MCF 10A (cell line): Measurements from ENCODE around the gene INA. TPM values are rescaled to one million over a fixed set of nuclear protein-coding genes. Genes with fewer than 3 reads are reported as not detected.
A peak's percentile ranks its signal among the peaks of the same experiment; 100 is the strongest.

Source experiments
- BruUV-seq: library from RNA; stranded (reverse); fragments of 400-500 nt; replicated peaks from 2 replicates; lab custom pipeline; 2021; lab: Mats Ljungman, UMichigan
- CTCF ChIA-PET: fragments of 300-600 bp; sonication (Branson Sonifier 250); formaldehyde crosslinking; extraction: SDS; loops from one replicate; lab custom pipeline; 2021; ENCODE audit warnings: antibody characterized with exemption, inconsistent platforms; lab: Yijun Ruan, JAX
- POLR2A ChIA-PET: fragments of 300-600, 350-650 bp; sonication (Branson Sonifier 250); formaldehyde crosslinking; extraction: SDS; loops from one replicate; lab custom pipeline; 2020; ENCODE audit warnings: antibody characterized with exemption, inconsistent platforms; lab: Yijun Ruan, JAX
- DNase-seq: peaks from one replicate; pipeline ENCODE4 v3.0.0-alpha.2; 2018; ENCODE audit not compliant: unreplicated experiment
- H3K27ac Mint-ChIP-seq: one replicate; pipeline ENCODE4 v1.8.0; 2022; ENCODE audit warnings: mild to moderate bottlenecking, low read depth, mixed read lengths; ENCODE audit not compliant: unreplicated experiment
- H3K27me3 Mint-ChIP-seq: one replicate; pipeline ENCODE4 v1.8.0; 2022; ENCODE audit warnings: mixed read lengths; ENCODE audit not compliant: insufficient read depth, unreplicated experiment
- H3K36me3 Mint-ChIP-seq: one replicate; pipeline ENCODE4 v1.8.0; 2022; ENCODE audit warnings: mild to moderate bottlenecking, moderate library complexity, mixed read lengths; ENCODE audit not compliant: insufficient read depth, unreplicated experiment
- H3K4me1 Mint-ChIP-seq: one replicate; pipeline ENCODE4 v1.8.0; 2022; ENCODE audit warnings: mixed read lengths; ENCODE audit not compliant: insufficient read depth, unreplicated experiment
- H3K4me3 Mint-ChIP-seq: one replicate; pipeline ENCODE4 v1.8.0; 2022; ENCODE audit warnings: mild to moderate bottlenecking, moderate library complexity, mixed read lengths; ENCODE audit not compliant: unreplicated experiment
- H3K9me3 Mint-ChIP-seq: one replicate; pipeline ENCODE4 v1.8.0; 2022; ENCODE audit warnings: mixed read lengths; ENCODE audit not compliant: unreplicated experiment
- CTCF ChIP-seq: fragments of 200-600 bp; IDR thresholded peaks from one replicate; pipeline ENCODE4 v1.8.0; 2022; ENCODE audit warnings: antibody characterized with exemption, mild to moderate bottlenecking; ENCODE audit not compliant: unreplicated experiment
- intact Hi-C: fragments of 100-400 bp; cut with micrococcal nuclease; formaldehyde crosslinking; loops from 2 replicates; pipeline ENCODE4 v1.14.1; 2022
- total RNA-seq: library from RNA; stranded (reverse); gene quantifications from 2 replicates; pipeline ENCODE4 v1.2.3, GENCODE V29; 2022

The INA gene
- total RNA-seq, 1 experiment from 2014 or later: not detected

GRCh38 chr10:103291588-103291987 is 14.7 kb downstream of the INA start:
- Mint-ChIP-seq H3K4me3 (no peak overlapping the region), H3K27me3 (peaks cover 40% of the 10 kb centered on the region), H3K27ac (no peak overlapping the region), H3K36me3 (peaks cover 9% of the 10 kb centered on the region), H3K4me1 (peaks cover 6% of the 10 kb centered on the region), H3K9me3 (no peaks in the 10 kb centered on the region)
- POLR2A ChIA-PET: no interaction called here
- CTCF ChIA-PET: interaction anchor here (0.9 kb wide), 1 partner anchor 42 kb away, joined by 3 read pairs; no protein-coding TSS in a partner anchor
- TF ChIP-seq CTCF: no peak
- no TSS peak for BruUV-seq
- intact Hi-C loops: no loop called here
- DNase-seq: no peak

- no TSS peak for BruUV-seq
Observed at GRCh38 chr10:103295374-103296015, 18.6 kb downstream of the INA start.

GRCh38 chr10:103307594-103307993 is 30.7 kb downstream of the INA start:
- peaks cover 84% of the 10 kb centered on the region for H3K36me3 Mint-ChIP-seq
- CTCF ChIA-PET: no interaction called here
- POLR2A ChIA-PET: no interaction called here
- TF ChIP-seq CTCF: no peak
- no peaks in the 10 kb centered on the region for H3K9me3 Mint-ChIP-seq
- H3K4me1 Mint-ChIP-seq: no peaks in the 10 kb centered on the region
- peak; percentile 59 for DNase-seq
- BruUV-seq: no TSS peak
- intact Hi-C loops: no loop called here
- H3K27ac Mint-ChIP-seq: no peak overlapping the region
- no peak overlapping the region for H3K4me3 Mint-ChIP-seq
- no peaks in the 10 kb centered on the region for H3K27me3 Mint-ChIP-seq

More at GRCh38 chr10:103295374-103296015, 18.6 kb downstream of the INA start:
- Mint-ChIP-seq H3K9me3 (no peaks in the 10 kb centered on the region), H3K27me3 (peaks cover 7% of the 10 kb centered on the region), H3K4me3 (no peak overlapping the region), H3K27ac (no peak overlapping the region), H3K36me3 (peaks cover 9% of the 10 kb centered on the region), H3K4me1 (peaks cover 6% of the 10 kb centered on the region)
- DNase-seq: peak; percentile 8
- ChIA-PET POLR2A (no interaction called here), CTCF (interaction anchor here (0.5 to 1.1 kb wide), 2 partner anchors 11 to 58 kb away, joined by 3 read pairs; no protein-coding TSS in a partner anchor)
- no peak for TF ChIP-seq CTCF
- intact Hi-C loops: no loop called here

GRCh38 chr10:103310197-103310596 is 33.3 kb downstream of the INA start:
- H3K27me3 Mint-ChIP-seq: no peaks in the 10 kb centered on the region
- H3K4me3 Mint-ChIP-seq: no peak overlapping the region
- ChIA-PET CTCF (interaction anchor here (0.7 kb wide), 1 partner anchor 24 kb away, joined by 3 read pairs; no protein-coding TSS in a partner anchor), POLR2A (no interaction called here)
- no peak for DNase-seq
- H3K27ac Mint-ChIP-seq: no peak overlapping the region
- no peak for TF ChIP-seq CTCF
- no TSS peak for BruUV-seq
- H3K4me1 Mint-ChIP-seq: no peaks in the 10 kb centered on the region
- H3K36me3 Mint-ChIP-seq: peaks cover 82% of the 10 kb centered on the region
- intact Hi-C loops: no loop called here
- no peaks in the 10 kb centered on the region for H3K9me3 Mint-ChIP-seq
